GM12878 (cell line): ENCODE measurements around the gene RHBG. TPM values are rescaled to one million over a fixed set of nuclear protein-coding genes. Genes with fewer than 3 reads are reported as not detected.
A peak's percentile ranks its signal among the peaks of the same experiment; 100 is the strongest.

Experiments
- ATAC-seq: fragments of 200-7000 bp; cut with Tn5 transposase; 3 replicates; pipeline ENCODE4 v1.9.1; 2020; ENCODE audit warnings: mild to moderate bottlenecking, moderate library complexity
- BruUV-seq: library from RNA; stranded (reverse); fragments of 400-500 nt; replicated peaks from 2 replicates; lab custom pipeline; 2021; lab: Mats Ljungman, UMichigan
- CTCF ChIA-PET: fragments of 300-600 bp; sonication (Branson Sonifier 250); formaldehyde crosslinking; extraction: SDS; loops from one replicate; lab custom pipeline; 2021; ENCODE audit warnings: inconsistent platforms; lab: Yijun Ruan, JAX
- POLR2A ChIA-PET: fragments of 350-600 bp; formaldehyde crosslinking; extraction: SDS; loops from one replicate; lab custom pipeline; 2021; ENCODE audit warnings: inconsistent platforms; lab: Charles Lee
- RAD21 ChIA-PET: fragments of 300-600 bp; sonication (Branson Sonifier 250); formaldehyde crosslinking; loops from one replicate; lab custom pipeline; 2023; ENCODE audit warnings: antibody characterized with exemption; ENCODE audit not compliant: unreplicated experiment; lab: Charles Lee
- SMC1A ChIA-PET: fragments of 300-600 bp; sonication (Branson Sonifier 250); formaldehyde crosslinking; loops from one replicate; lab custom pipeline; 2023; ENCODE audit not compliant: unreplicated experiment, uncharacterized antibody; lab: Charles Lee
- DNase-seq: peaks from one replicate; pipeline ENCODE4 v3.0.0-alpha.2; 2011; ENCODE audit warnings: low read depth, low spot score
- FAIRE-seq: peaks from 3 replicates; lab custom pipeline; 2011; peaks lifted over from hg19 to GRCh38; lab: Jason Lieb, UNC
- H2AFZ ChIP-seq: 2 replicates; pipeline ENCODE4 v1.6.0; 2011; ENCODE audit warnings: low read depth, low read length, control low read depth; ENCODE audit not compliant: control insufficient read depth
- H3K27ac ChIP-seq: 2 replicates; pipeline ENCODE4 v1.5.1; 2011; ENCODE audit warnings: control low read depth; ENCODE audit not compliant: control insufficient read depth, insufficient read depth
- H3K27me3 ChIP-seq, 2 experiments: replicated peaks in 1 of 2; 2 replicates each; pipeline versions ENCODE4 v1.6.0 to v1.6.1; 2011; ENCODE audit warnings: low read length in 1 of 2; ENCODE audit not compliant: control insufficient read depth in 2 of 2, insufficient read depth in 2 of 2
- H3K36me3 ChIP-seq, 2 experiments: 2 replicates each; pipeline ENCODE4 v1.5.1; 2011; ENCODE audit warnings: low read length in 1 of 2; ENCODE audit not compliant: control insufficient read depth in 2 of 2, insufficient read depth in 2 of 2
- H3K4me1 ChIP-seq: 2 replicates; pipeline ENCODE4 v1.6.1; 2011; ENCODE audit warnings: mild to moderate bottlenecking, low read length, moderate library complexity, mixed read lengths; ENCODE audit not compliant: control insufficient read depth, insufficient read depth
- H3K4me2 ChIP-seq: 2 replicates; pipeline ENCODE4 v1.6.0; 2011; ENCODE audit warnings: control low read depth; ENCODE audit not compliant: control insufficient read depth, insufficient read depth
- H3K4me3 ChIP-seq: fragments of 200-600 bp; sonication (generic); 2 replicates; pipeline ENCODE4 v1.5.1; 2016
- H3K79me2 ChIP-seq: 2 replicates; pipeline ENCODE4 v1.6.0; 2011; ENCODE audit warnings: low read length; ENCODE audit not compliant: control insufficient read depth, insufficient read depth
- H3K9ac ChIP-seq: 2 replicates; pipeline ENCODE4 v1.8.0; 2011; ENCODE audit warnings: low read length, control low read depth, mixed read lengths; ENCODE audit not compliant: control insufficient read depth, insufficient read depth
- H3K9me3 ChIP-seq: replicated peaks from 3 replicates; pipeline ENCODE4 v1.5.1; 2011; ENCODE audit warnings: mild to moderate bottlenecking, low read length; ENCODE audit not compliant: control insufficient read depth, insufficient read depth
- H4K20me1 ChIP-seq: 2 replicates; pipeline ENCODE4 v1.6.0; 2011; ENCODE audit not compliant: control insufficient read depth, insufficient read depth
- ETV6 ChIP-seq, 2 experiments: fragments of 450-650 bp in 1 of 2; IDR thresholded peaks in 1 of 2; conservative IDR thresholded peaks in 1 of 2; 2 replicates each; pipeline ENCODE4 v1.6.1; 2014; ENCODE audit warnings: antibody characterized with exemption in 1 of 2, borderline replicate concordance in 1 of 2, low read depth in 1 of 2, mild to moderate bottlenecking in 1 of 2, moderate library complexity in 1 of 2
- FOXM1 ChIP-seq: IDR thresholded peaks from 2 replicates; pipeline ENCODE4 v1.6.1; 2012; ENCODE audit warnings: low read depth, mild to moderate bottlenecking, inconsistent platforms, low read length, moderate library complexity
- GATAD2B ChIP-seq: fragments of 450-650 bp; conservative IDR thresholded peaks from 2 replicates; pipeline ENCODE4 v1.6.1; 2017; ENCODE audit warnings: low read depth, mild to moderate bottlenecking, moderate library complexity
- MXI1 ChIP-seq: fragments of 150-350 bp; IDR thresholded peaks from 2 replicates; pipeline ENCODE4 v1.6.1; 2011; ENCODE audit warnings: low read depth, mild to moderate bottlenecking, inconsistent platforms, low read length, improper control_type of control experiment
- NFXL1 ChIP-seq: fragments of 450-650 bp; IDR thresholded peaks from 2 replicates; pipeline ENCODE4 v1.6.1; 2017; ENCODE audit warnings: antibody characterized with exemption, mild to moderate bottlenecking, borderline replicate concordance
- NFYA ChIP-seq: IDR thresholded peaks from 2 replicates; pipeline ENCODE4 v1.6.1; 2011; ENCODE audit warnings: low read depth, mild to moderate bottlenecking, low read length, improper control_type of control experiment, borderline replicate concordance
- NFYB ChIP-seq: IDR thresholded peaks from 2 replicates; pipeline ENCODE4 v1.6.1; 2011; ENCODE audit warnings: low read depth, mild to moderate bottlenecking, low read length, improper control_type of control experiment, moderate library complexity; ENCODE audit not compliant: insufficient read depth
- RAD51 ChIP-seq: fragments of 450-650 bp; IDR thresholded peaks from 2 replicates; pipeline ENCODE4 v1.6.1; 2016; ENCODE audit warnings: moderate library complexity, mild to moderate bottlenecking, inconsistent platforms
- SP1 ChIP-seq: IDR thresholded peaks from one replicate; pipeline ENCODE4 v1.6.1; 2011; ENCODE audit warnings: low read depth, low read length
- SUPT20H ChIP-seq: IDR thresholded peaks from 2 replicates; pipeline ENCODE4 v1.6.1; 2011; ENCODE audit warnings: low read depth, mild to moderate bottlenecking, low read length, moderate library complexity, borderline replicate concordance; ENCODE audit not compliant: control insufficient read depth
- TCF12 ChIP-seq: IDR thresholded peaks from 2 replicates; pipeline ENCODE4 v1.6.1; 2011; ENCODE audit warnings: low read depth, mild to moderate bottlenecking, low read length
- ZNF24 ChIP-seq: fragments of 450-650 bp; IDR thresholded peaks from 2 replicates; pipeline ENCODE4 v1.6.1; 2017; ENCODE audit warnings: antibody characterized with exemption, mild to moderate bottlenecking
- WGBS: methylation state at CpG from one replicate; pipeline ENCODE4 v1.1.6; 2016; ENCODE audit warnings: low lambda C conversion rate; ENCODE audit not compliant: insufficient replicate concordance, insufficient coverage; ENCODE audit errors: missing lambda C conversion rate; 5-methylcytosine and 5-hydroxymethylcytosine counted together
- in situ Hi-C: fragments of 300-500 bp; cut with MboI; formaldehyde crosslinking; loops from 9 replicates; pipeline ENCODE4 v1.14.3; 2018; ENCODE audit warnings: mixed read lengths
- intact Hi-C: fragments of 100-400 bp; cut with micrococcal nuclease; formaldehyde crosslinking; loops from one replicate; pipeline ENCODE4 v1.14.2; 2022; ENCODE audit not compliant: unreplicated experiment
- polyA plus RNA-seq, 11 experiments: library from polyadenylated mRNA; depleted of rRNA in 4 of 11; unstranded in 6 of 11; stranded (reverse) in 5 of 11; fragments of >200 nt; fragmentation: Nextera tagmentation in 4 of 11; fragmentation: Illumina TruSeq in 1 of 11; extraction: Ambion mirVana in 4 of 11; extraction: Trizol in 1 of 11; gene quantifications; 1 replicate in 1 of 11; 2 replicates in 10 of 11; pipeline versions ENCODE4 v1.2.1 to v1.2.3, GENCODE V29; 2011 to 2016; ENCODE audit warnings: inconsistent platforms in 2 of 11, missing spikeins in 2 of 11, low read depth in 1 of 11
- total RNA-seq, 4 experiments: library from RNA; depleted of rRNA in 3 of 4; stranded (reverse); fragments of >200 nt in 3 of 4; fragmentation: Illumina TruSeq in 1 of 4; extraction: Trizol in 1 of 4; gene quantifications; 2 replicates each; pipeline versions ENCODE4 v1.2.1 to v1.2.3, GENCODE V29; 2013 to 2021

Gene RHBG
- total and polyA plus RNA-seq, 10 of the 15 experiments (the other 5 are each of a cell fraction or from before 2014, with no cell fraction given) = not detected

DNA sequence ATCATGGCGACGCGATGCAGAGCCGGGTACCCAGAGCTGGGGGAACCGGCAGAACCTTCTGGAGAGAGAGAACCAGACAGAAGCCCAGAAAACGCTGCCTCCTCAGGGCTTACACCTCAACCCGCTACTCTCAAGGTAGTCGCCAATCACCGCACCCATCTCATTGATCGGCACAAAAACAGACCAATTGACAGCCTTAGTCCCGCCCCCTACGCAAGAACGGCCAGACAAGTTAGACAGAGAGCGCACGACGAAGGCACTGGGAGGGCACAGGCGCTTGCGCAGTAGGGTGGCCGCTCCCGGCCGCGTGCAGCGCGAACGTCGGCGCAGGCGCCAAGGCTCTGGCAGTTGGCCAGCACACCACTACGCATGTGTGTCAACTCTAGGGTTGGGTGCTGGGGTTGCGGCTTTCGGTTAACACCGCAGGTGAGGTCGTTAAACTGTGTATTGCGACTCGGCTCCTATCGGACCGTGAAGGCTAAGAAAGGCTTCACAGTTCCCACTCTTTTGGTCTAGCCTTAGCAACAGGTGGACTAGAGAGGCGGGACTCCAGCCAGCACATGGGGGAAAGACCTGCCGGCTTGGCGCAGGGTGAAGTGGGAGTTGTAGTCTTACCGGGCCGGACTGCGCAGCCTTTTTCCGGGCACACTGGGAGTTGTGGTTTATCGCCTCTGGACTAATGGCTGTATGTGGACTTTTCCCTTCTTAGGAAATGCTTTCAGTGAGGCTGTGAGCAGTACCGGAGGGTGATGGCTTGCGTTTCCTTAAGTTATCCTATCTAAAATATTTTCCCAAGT is 30.6 kb upstream of the RHBG start, which contains the start of the genes CCT3 and TSACC (continued):
- TF ChIP-seq NFYA = peak; percentile 59
- TF ChIP-seq, all 136 proteins: peak for 75

DNA sequence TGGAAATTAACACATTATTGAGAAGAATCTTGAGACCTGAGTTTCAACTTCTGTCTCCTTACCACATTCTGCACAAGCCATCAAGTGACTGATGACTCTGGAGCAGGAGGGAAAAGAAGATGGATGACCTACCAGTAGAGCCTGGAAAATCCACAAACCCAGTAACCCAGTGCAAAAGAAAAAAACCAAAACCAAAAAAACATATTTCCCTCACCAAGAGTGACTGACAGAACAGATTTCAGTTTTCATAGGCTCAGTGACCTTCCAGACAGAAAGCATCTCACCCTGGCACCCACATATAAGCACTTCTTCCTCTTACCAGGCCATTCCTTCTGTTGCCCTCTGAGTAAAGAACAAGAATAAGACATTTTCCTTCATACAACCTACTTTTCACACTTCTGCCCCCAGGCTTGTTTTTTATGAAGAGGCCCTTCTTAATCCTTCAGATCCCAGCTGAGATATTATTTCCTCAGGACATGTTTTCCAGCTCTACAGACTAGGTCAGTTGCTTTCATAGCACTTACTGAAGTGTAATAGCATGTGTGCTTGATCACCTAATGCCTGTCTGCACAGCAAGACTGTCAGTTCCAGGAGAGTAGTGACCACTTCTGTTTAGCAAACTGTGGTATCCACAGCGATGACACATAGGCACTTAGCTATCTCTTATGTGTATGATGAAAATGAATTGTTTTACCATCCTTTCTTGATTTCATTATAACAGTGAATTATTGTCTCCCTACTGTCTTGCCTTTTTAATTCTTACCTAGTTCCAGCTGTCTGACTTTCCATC is 26.6 kb upstream of the RHBG start:
- RAD21 ChIA-PET = interaction anchor here (1.1 to 1.2 kb wide), 2 partner anchors 43 to 378 kb away, joined by 3 read pairs; no protein-coding TSS in a partner anchor
- 74% methylated on average over 1 of the region's 1 CpG for WGBS
- CTCF ChIA-PET = interaction anchor here (0.7 to 1.7 kb wide), 3 partner anchors 9 to 104 kb away, joined by 4 to 6 read pairs (median 4); no protein-coding TSS in a partner anchor

More for the DNA sequence above, 26.6 kb upstream of the RHBG start:
- Histone ChIP-seq H3K27me3 (peaks cover 0 to 5% of the 10 kb centered on the region in 2 experiments; a peak in 1 of 4 replicates), H3K36me3 (no peaks in the 10 kb centered on the region), H3K79me2 (peaks cover 8% of the 10 kb centered on the region), H3K4me1 (no peaks in the 10 kb centered on the region), H3K27ac (no peak overlapping the region), H3K9me3 (no peaks in the 10 kb centered on the region), H4K20me1 (no peaks in the 10 kb centered on the region), H3K4me2 (no peak overlapping the region), H3K9ac (no peak overlapping the region), H3K4me3 (no peak overlapping the region), H2AFZ (no peak overlapping the region)
- TF ChIP-seq ZNF24 (no peak), FOXM1 (no peak), RAD51 (no peak), NFYB (no peak), NFXL1 (no peak), ETV6 (conservative IDR thresholded peaks at IDR 0.05 in 1 of 2, IDR thresholded peaks at IDR 0.05 in 1 of 2; ENCODE audit: borderline replicate concordance in 1 of 2, low read depth in 1 of 2) (no peak), TCF12 (no peak), SP1 (no peak), SUPT20H (no peak), MXI1 (no peak), GATAD2B (no peak)
- BruUV-seq = no TSS peak
- DNase-seq = no peak
- no peak for FAIRE-seq
- ChIA-PET POLR2A (interaction anchor here (0.9 to 1.0 kb wide), 2 partner anchors 9 to 60 kb away, joined by 3 to 5 read pairs; partner anchors contain the start of gene SMG5), SMC1A (no interaction called here)
- no peak for ATAC-seq
- intact Hi-C loops (no loop called here), in situ Hi-C loops (no loop called here)
